EH (cell line): ENCODE data around the gene ZNF761.
"Not testable (repeated sequence)": the region's sequence is repeated elsewhere in the genome, so short reads cannot be mapped to it uniquely, and the experiment has no call there.

Experiments used
- DNase-seq: peaks from one replicate; pipeline ENCODE4 v3.0.0-alpha.2; 2015; ENCODE audit warnings: low read depth

Gene ZNF761

DNA sequence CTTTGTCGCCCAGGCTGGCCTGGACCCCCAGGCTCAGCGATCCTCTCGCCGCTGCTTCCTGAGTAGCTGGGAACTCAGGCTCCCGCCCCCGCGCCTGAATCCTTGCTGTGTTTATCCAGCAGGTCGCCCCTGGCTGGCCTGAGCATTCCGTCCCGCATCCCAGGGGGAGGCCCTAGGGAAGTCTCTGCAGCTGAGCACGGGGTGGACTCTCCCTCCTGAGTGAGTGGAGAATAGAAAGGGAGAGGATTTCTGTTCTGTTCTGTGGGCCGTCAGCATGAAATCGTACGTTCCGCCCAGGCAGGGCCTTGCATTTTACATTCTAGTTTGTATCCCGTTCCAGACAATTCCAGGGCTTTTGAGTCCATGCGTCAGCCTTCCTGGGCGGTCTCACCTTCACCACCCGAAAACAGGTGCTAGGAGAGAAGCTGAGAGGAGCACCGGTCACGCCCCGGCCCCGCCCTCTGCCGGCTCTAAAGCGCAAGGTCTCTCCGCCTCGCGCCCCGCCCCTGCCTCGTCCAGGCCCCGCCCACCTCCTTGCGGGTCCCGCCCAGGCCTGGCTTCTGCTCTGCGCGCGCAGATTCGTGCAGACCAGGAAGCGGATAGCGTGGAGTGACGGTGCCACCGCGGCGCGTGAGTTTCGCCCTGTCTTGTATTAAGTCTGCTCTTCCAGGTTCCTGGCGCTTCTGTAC lies at the start of gene ZNF761:
ZNF761 (plus strand) TSS at position 586 of the 689 bp plus-strand sequence. CDS start 15,285 bp downstream, outside the sequence.
- DNase-seq: peak; percentile 90

DNA sequence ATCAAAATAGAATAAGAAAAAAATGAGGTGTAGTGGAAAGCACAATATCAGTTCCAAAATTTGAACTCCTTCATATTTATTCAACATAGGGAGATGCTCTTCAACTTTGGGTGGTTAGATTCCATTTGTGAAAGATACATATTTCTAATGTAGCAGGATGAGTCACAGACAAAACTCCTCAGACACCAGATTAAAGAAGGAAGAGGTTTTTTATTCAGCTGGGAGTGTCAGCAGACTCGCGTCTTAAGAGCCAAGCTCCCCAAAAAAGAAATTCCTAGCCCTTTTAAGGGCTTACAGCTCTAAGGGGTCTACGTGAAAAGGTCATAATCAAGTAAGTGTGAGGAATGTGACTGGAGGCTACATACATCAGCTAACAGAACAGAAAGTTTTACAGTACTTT lies 43.6 kb upstream of the ZNF761 start:
- DNase-seq: no peak

DNA sequence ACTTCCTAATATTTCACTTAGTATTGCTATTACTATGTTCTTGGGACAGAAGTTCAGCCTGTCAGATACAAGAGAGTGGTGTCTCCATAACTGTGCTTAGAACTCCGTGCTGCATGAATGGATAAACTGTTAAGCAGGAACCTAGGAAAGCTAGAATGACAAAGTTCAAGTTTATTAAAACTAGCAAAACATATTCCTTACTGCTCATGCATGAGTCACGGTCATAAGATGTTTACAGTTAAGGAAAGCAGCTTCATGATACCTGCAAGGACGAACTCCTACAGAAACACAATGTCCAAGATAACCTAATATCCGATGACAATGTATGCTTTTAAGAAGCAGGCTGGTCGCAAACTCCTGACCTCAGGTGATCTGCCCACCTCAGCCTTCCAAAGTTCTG lies 42.9 kb upstream of the ZNF761 start:
- DNase-seq: no peak

DNA sequence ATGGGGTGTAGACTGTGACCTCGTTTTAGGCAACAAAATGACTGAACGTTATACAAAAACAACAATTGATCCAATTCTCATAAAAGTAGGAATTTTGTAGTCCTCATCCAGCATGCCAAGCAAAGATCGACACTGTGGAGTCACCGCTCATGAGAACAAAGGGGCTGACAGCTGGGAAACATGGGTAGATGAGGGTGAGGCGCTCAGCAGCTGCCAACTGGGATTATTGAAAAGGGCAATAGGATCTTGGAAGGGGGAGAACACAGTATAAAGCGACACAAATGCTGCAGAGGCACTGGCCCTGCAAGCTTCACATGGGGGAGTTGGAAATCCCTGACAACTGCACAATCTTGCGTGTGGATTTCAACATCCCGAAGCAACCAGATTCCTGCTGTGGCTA lies 42.2 kb upstream of the ZNF761 start:
- no peak for DNase-seq

- DNase-seq: no peak
Measured at GRCh38 chr19:53389978-53390377, 41.8 kb upstream of the ZNF761 start.

GRCh38 chr19:53394522-53394973 lies 37.2 kb upstream of the ZNF761 start:
- peak; percentile 79 for DNase-seq

GRCh38 chr19:53394974-53395839 lies 36.6 kb upstream of the ZNF761 start, which contains the start of gene ZNF765:
Gene ZNF765, plus strand, starts transcription at chr19:53395149. Its CDS starts 2,867 bp downstream, at chr19:53398016.
- DNase-seq: peak; percentile 92

DNA sequence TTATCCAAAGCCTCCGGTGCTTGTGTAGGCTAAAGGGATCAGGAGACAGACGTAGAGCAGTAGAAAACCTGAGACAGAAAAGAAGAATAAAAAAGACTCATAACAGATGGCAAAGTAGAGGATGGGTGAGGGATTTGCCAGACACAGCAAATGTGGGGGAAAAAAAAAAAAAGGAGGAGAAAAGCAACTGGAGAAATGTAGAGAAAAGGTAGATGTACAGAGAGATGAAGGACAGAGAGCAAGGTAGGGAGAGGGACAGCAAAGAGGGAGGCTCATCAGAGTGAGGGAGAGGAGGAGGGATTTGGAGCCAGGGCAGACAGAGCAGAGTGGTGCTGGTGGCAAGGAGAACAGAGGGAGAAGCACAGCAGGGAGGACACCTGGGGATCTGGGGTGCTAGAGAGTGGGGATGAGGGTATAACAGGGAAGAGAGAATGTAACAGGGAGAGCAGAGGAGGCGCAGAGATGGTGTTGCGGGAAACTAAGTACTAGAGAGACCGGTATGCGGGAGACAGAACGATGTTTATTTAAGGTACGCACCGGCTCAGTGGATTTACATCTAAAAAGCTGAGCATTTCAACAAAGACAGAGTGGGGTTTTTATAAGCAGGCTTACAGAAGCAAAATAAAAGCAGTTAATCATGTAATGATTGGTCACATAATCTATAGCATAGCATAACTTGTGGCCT lies 35.8 kb upstream of the ZNF761 start:
- DNase-seq: not testable (repeated sequence)

DNA sequence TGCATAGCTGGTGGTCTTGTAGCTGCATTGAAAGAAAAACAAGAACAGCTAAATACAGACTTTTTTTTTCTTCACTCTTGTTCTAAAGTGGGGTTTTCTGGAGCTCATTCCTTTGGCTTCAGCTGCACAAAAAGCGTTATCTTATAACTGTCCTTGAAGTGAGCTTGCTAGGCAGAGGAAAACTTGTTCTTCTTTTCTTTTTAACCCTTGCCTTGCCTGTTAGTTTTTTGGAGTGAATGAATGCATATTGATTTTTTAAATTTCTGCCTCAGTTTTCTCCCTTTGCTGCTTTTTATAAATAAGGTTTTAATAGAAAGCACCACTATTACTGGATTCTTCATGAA lies 35.3 kb upstream of the ZNF761 start:
- DNase-seq: no peak

DNA sequence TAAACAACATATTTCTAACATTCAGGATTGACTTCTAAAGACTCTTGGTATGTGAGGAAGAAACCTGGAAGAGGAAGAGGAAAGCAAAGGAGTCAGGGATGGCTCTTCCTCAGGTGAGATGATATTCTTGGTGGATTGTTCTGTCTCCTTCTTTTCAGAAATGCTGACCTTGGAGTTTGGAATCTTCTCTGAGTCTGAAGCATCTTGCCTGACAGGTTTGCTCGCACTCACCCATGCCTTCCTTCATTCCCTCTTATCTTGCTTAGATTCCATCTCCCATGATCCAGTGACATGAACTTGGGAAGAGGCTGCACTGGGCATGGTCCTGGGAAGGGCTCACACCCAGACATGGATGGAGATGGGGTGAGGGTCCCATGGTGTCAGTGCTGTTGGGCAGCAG lies 33.9 kb upstream of the ZNF761 start:
- DNase-seq: not testable (repeated sequence)

DNA sequence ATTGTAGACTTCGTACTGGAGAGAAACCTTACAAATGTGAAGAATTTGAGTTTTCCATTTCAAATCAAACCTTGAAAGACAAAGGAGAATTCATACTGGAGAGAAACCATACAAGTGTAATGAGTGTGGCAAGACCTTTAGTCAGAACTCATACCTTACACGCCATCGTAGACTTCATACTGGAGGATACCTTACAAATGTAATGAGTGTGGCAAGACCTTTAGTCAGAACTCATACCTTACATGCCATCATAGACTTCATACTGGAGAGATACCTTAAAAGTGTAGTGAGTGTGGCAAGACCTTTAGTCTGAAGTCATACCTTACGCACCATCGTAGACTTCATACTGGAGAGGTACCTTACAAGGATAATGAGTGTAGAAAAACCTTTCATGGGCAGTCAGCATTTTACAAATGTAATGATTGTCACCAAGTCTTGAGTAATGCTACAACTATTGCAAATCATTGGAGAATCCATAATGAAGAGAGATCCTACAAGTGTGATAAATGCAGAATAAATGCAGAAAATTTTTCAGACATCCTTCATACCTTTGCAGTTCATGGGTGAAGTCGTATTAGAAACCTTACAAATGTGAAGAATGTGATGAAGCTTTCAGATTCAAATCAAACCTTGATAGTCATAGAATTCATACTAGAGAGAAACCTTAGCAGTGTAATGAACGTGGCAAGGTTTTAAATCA lies 22.1 kb upstream of the ZNF761 start:
- DNase-seq: no peak

- DNase-seq: not testable (repeated sequence)
Measured at GRCh38 chr19:53420520-53421315, 11.1 kb upstream of the ZNF761 start.

GRCh38 chr19:53422551-53422950 lies 9.2 kb upstream of the ZNF761 start:
- no peak for DNase-seq

DNA sequence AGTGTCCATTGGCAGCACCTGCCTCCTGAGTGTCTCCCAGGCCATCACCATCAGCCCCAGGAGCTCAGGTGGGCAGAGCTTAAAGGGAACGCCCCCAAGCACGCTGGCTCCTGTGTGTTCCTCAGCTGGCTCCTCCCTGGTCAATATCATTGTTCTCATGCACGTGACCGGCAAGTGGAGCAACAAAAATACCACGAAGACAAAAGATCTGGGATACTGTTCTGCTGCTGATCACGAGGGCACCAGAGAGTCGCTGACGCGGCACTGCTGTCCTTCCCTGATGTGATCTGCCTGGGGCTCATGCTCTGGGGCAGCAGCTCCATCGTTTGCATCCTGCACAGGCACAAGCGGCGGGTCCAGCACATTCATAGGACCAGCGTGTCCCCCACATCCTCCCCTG lies 8.7 kb upstream of the ZNF761 start:
- not testable (repeated sequence) for DNase-seq

GRCh38 chr19:53423680-53424079 lies 8.1 kb upstream of the ZNF761 start:
- peak; percentile 25 for DNase-seq

DNA sequence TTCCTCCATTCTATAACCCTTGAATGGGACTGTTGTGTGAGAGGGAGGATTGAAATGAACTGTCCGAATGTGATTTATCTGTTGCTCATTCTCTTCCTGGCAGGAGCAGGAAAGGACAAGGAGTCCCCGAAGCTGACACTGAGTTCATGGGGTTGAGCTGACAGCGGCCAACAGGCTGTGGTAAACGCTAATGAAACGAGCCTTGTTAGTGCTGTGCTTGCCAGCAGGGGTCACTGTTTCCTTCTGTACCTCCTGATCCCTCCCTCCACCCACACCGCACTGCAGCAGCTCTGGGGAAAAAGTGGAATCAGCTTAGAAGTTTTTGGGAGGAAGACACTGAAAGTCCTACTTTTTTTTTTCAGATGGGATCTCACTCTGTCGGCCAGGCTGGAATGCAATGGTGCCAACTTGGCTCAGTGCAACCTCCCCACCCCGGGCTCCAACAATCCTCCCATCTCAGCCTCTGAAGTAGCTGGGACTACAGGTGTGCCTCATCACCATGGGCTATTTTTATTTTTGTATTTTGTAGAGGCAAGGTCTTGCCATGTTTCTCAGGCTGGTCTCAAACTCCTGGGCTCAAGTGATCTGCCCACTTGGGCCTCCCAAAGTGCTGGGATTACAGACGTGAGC lies 6.7 kb upstream of the ZNF761 start:
- DNase-seq: peak; percentile 62

DNA sequence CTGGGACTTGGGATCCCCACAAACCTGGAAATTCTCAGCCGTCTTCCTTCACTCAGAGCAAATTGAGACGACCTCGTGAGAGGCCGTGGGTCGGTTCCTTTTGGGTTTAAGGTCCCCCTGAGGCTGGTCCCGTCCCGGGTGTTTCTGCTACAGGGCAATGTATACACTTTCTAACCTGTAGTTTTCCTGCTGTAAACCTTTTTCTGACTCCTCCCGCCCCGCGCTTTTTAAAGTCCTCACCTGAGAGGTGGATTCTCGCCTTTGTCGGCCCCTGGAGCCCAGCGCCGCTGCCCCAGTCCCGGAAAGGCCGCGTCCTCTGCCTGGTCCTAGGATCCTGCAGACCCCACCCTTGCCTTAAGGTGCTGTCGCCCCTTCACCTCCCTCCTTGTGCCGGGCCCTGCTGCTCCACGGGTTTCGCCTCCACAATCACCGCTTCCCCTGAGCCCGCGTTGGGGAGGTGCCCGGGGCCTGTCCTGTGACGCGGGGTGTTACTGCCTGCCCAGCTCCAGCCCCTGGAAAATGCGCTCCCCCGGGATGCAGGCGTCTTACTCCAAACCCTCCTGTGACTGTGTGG lies 391 bp downstream of the ZNF761 start:
- DNase-seq: peak; percentile 56

GRCh38 chr19:53443809-53444208 lies 12.0 kb downstream of the ZNF761 start:
- not testable (repeated sequence) for DNase-seq

- DNase-seq: not testable (repeated sequence)
Measured at GRCh38 chr19:53447196-53447595, 15.4 kb downstream of the ZNF761 start.

- DNase-seq: no peak
Measured at GRCh38 chr19:53455828-53456227, 24.0 kb downstream of the ZNF761 start.
